ENCODE measurements around the gene LIPE.

GRCh38 chr19:42370626-42371175 lies 56.5 kb downstream of the LIPE start:
- TF ChIP-seq CTCF (IDR thresholded peaks at IDR 0.05) (no peak), POLR2A (IDR thresholded peaks at IDR 0.05) (no peak)

Measured in adrenal gland (tissue), 5 donors.